ENCODE data around the gene DTNA. TPM values are rescaled to one million over a fixed set of nuclear protein-coding genes. Genes with fewer than 3 reads are reported as not detected.
"Not testable (repeated sequence)": the region's sequence is repeated elsewhere in the genome, so short reads cannot be mapped to it uniquely, and the experiment has no call there.

DTNA gene
- polyA plus RNA-seq, 1 donor = 22.7 TPM

GRCh38 chr18:34901299-34901698 lies 191.2 kb downstream of the DTNA start:
- no peak for DNase-seq

- no peak for DNase-seq
Observed at GRCh38 chr18:34904994-34905393, 194.9 kb downstream of the DTNA start.

- DNase-seq = not testable (repeated sequence)
Observed at GRCh38 chr18:34906985-34907384, 196.9 kb downstream of the DTNA start.

GRCh38 chr18:34909637-34910364 lies 199.7 kb downstream of the DTNA start:
- DNase-seq = no peak

- no peak for DNase-seq
Observed at GRCh38 chr18:34911081-34911480, 201.0 kb downstream of the DTNA start.

GRCh38 chr18:34911661-34912384 lies 201.7 kb downstream of the DTNA start:
- DNase-seq = no peak

GRCh38 chr18:34913837-34914661 lies 204.0 kb downstream of the DTNA start:
- DNase-seq = no peak

GRCh38 chr18:34915046-34915445 lies 204.9 kb downstream of the DTNA start:
- DNase-seq = no peak

GRCh38 chr18:34916539-34916938 lies 206.4 kb downstream of the DTNA start:
- DNase-seq = not testable (repeated sequence)

GRCh38 chr18:34918856-34919255 lies 208.8 kb downstream of the DTNA start:
- DNase-seq = no peak

- no peak for DNase-seq
Observed at GRCh38 chr18:34921226-34921625, 211.1 kb downstream of the DTNA start.

- no peak for DNase-seq
Observed at GRCh38 chr18:34921811-34922385, 211.8 kb downstream of the DTNA start.

- DNase-seq = not testable (repeated sequence)
Observed at GRCh38 chr18:34922594-34922993, 212.5 kb downstream of the DTNA start.

GRCh38 chr18:34923911-34924310 lies 213.8 kb downstream of the DTNA start:
- no peak for DNase-seq

- no peak for DNase-seq
Observed at GRCh38 chr18:34926683-34927082, 216.6 kb downstream of the DTNA start.

- DNase-seq = no peak
Observed at GRCh38 chr18:34928088-34928753, 218.1 kb downstream of the DTNA start.

- no peak for DNase-seq
Observed at GRCh38 chr18:34928754-34929335, 218.7 kb downstream of the DTNA start.

GRCh38 chr18:34929336-34929780 lies 219.3 kb downstream of the DTNA start:
- DNase-seq = no peak

GRCh38 chr18:34932363-34932762 lies 222.3 kb downstream of the DTNA start:
- DNase-seq = no peak

GRCh38 chr18:34932792-34933466 lies 222.8 kb downstream of the DTNA start:
- no peak for DNase-seq
